DMS 273 (cell line): ENCODE results near the gene GLT1D1.

Experiments
- DNase-seq: peaks from one replicate; lab custom pipeline; 2025; ENCODE audit not compliant: unreplicated experiment; lab: John Stamatoyannopoulos, UW

GLT1D1 gene

GRCh38 chr12:128961308-128961902, 108.1 kb downstream of the GLT1D1 start:
- DNase-seq: no peak

- no peak for DNase-seq
Observed at GRCh38 chr12:128961957-128962356, 108.7 kb downstream of the GLT1D1 start.

GRCh38 chr12:128966203-128966810, 113.0 kb downstream of the GLT1D1 start:
- DNase-seq: no peak

GRCh38 chr12:128968668-128969067, 115.4 kb downstream of the GLT1D1 start:
- DNase-seq: no peak

- peak; percentile 47 for DNase-seq
Observed at GRCh38 chr12:128969480-128970055, 116.3 kb downstream of the GLT1D1 start.

GRCh38 chr12:128970110-128970509, 116.8 kb downstream of the GLT1D1 start:
- no peak for DNase-seq

GRCh38 chr12:128970941-128971340, 117.7 kb downstream of the GLT1D1 start:
- DNase-seq: no peak

- no peak for DNase-seq
Observed at GRCh38 chr12:128971802-128972201, 118.5 kb downstream of the GLT1D1 start.

- DNase-seq: no peak
Observed at GRCh38 chr12:128973883-128974681, 120.8 kb downstream of the GLT1D1 start.

GRCh38 chr12:128974881-128975280, 121.6 kb downstream of the GLT1D1 start:
- DNase-seq: no peak

- DNase-seq: peak; percentile 1
Observed at GRCh38 chr12:128976120-128976738, 123.0 kb downstream of the GLT1D1 start.

GRCh38 chr12:128977441-128977840, 124.2 kb downstream of the GLT1D1 start:
- DNase-seq: no peak

GRCh38 chr12:128978067-128978466, 124.8 kb downstream of the GLT1D1 start:
- DNase-seq: no peak

GRCh38 chr12:128980623-128981022, 127.3 kb downstream of the GLT1D1 start:
- no peak for DNase-seq

GRCh38 chr12:128981971-128982533, 128.8 kb downstream of the GLT1D1 start:
- no peak for DNase-seq

GRCh38 chr12:128982933-128983332, 129.7 kb downstream of the GLT1D1 start:
- DNase-seq: no peak

- DNase-seq: no peak
Observed at GRCh38 chr12:128983371-128983770, 130.1 kb downstream of the GLT1D1 start.

GRCh38 chr12:128986957-128987356, 133.7 kb downstream of the GLT1D1 start:
- DNase-seq: no peak

- DNase-seq: no peak
Observed at GRCh38 chr12:128989287-128989686, 136.0 kb downstream of the GLT1D1 start.

GRCh38 chr12:128991716-128992115, 138.4 kb downstream of the GLT1D1 start:
- DNase-seq: no peak

- no peak for DNase-seq
Observed at GRCh38 chr12:128992116-128992515, 138.8 kb downstream of the GLT1D1 start.
